Motor neuron (in vitro differentiated cells): ENCODE measurements around the gene SVEP1. TPM values are rescaled to one million over a fixed set of nuclear protein-coding genes. Genes with fewer than 3 reads are reported as not detected.

Source experiments
- ATAC-seq, 8 experiments: fragments of 200-7000 bp; cut with Tn5 transposase; replicated peaks in 6 of 8; 2 replicates each; pipeline ENCODE4 v1.8.0; 2021; ENCODE audit warnings: mild to moderate bottlenecking in 8 of 8, moderate library complexity in 8 of 8
- H3K27ac ChIP-seq, 2 donors: fragments of 250-450 bp; sonication (Bioruptor Pico); 2 replicates each; pipeline ENCODE4 v1.9.0; 2021; ENCODE audit warnings: antibody characterized with exemption in 2 of 2, mild to moderate bottlenecking in 2 of 2, moderate library complexity in 1 of 2
- H3K4me1 ChIP-seq, 2 donors: fragments of 250-450 bp; sonication (Bioruptor Pico); replicated peaks in 1 of 2; 2 replicates each; pipeline ENCODE4 v1.6.1; 2021; ENCODE audit warnings: antibody characterized with exemption in 2 of 2, mild to moderate bottlenecking in 2 of 2, moderate library complexity in 1 of 2
- H3K4me3 ChIP-seq, 5 donors: fragments of 250-450 bp; sonication (Bioruptor Pico); 2 replicates each; pipeline ENCODE4 v1.9.0; 2021; ENCODE audit warnings: antibody characterized with exemption in 5 of 5, mild to moderate bottlenecking in 5 of 5, moderate library complexity in 4 of 5
- WGBS, 10 experiments: fragments of 450-650 bp; shearing (Covaris generic); methylation state at CpG; one replicate each; pipeline ENCODE4 v1.0.0; 2022; 5-methylcytosine and 5-hydroxymethylcytosine counted together
- in situ Hi-C, 9 experiments: fragments of 400-800 bp; cut with MboI; loops; one replicate each; pipeline ENCODE4 v1.15.0; 2021; ENCODE audit warnings: low sequenced_read_pairs in 9 of 9, low pct_unique_long_range_greater_than_20kb in 2 of 9; ENCODE audit not compliant: unreplicated experiment in 9 of 9
- total RNA-seq, 8 experiments: library from RNA; unstranded; fragments of 300-600 nt; gene quantifications; 2 replicates each; pipeline versions ENCODE4 v1.2.3 to v1.2.4, GENCODE V29; 2022

Gene SVEP1
- total RNA-seq, 8 experiments from 2014 or later, result 0.22 to 8.9 (median 0.97) TPM

DNA sequence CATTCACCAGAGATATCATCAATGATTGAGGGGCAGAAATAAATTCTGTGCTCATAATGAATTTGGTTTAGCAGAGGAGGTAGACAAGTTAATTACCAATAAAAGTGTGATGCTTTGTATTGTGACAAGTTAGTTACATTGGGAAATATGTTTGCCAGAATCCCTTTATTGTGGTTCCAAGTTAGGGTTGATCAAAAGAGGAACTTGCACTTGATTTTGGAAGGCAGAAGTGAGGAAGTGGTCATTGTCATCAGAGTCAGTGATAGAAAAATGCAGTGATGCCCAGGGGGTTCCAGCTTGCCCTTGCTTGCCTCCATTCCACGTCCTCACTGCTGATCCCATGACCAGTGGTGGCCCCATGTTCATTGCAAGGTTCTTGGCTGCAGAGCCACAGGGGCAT lies 69.7 kb downstream of the SVEP1 start:
- WGBS, 10 experiments, result 78 to 100% (median 83%) methylated on average over 1 of the region's 1 CpG; no CpG with 5 or more reads in 5 of the 10 experiments
- no peak for ATAC-seq
- in situ Hi-C loops, result no loop called here
- no peak overlapping the region for H3K4me3 ChIP-seq
- H3K27ac ChIP-seq, result no peak overlapping the region
- no peaks in the 10 kb centered on the region for H3K4me1 ChIP-seq

DNA sequence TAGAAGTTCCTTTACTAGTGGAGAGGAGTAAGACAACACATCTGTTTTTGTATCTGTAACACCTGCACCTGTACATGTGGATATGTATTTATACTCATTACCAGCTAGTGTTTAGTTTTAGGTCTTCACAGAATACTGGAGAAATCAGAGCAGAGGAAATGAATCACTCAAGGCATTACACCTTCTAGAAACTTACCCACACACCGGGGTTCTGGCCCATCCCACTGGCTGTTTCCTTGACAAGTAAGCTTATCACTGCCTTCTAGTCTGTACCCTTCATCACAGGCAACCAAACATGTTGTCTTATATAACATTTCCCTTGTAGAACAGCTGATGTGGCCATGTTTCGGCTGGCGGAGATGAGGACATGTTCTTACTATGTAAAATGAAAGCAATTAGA lies 76.7 kb downstream of the SVEP1 start:
- WGBS, 10 experiments, result 81 to 100% (median 94%) methylated on average over 2 to 3 of the region's 3 CpGs; no CpG with 5 or more reads in 3 of the 10 experiments
- Histone ChIP-seq H3K4me1 (no peaks in the 10 kb centered on the region), H3K27ac (no peak overlapping the region), H3K4me3 (no peak overlapping the region)
- ATAC-seq, result no peak
- in situ Hi-C loops, result no loop called here

DNA sequence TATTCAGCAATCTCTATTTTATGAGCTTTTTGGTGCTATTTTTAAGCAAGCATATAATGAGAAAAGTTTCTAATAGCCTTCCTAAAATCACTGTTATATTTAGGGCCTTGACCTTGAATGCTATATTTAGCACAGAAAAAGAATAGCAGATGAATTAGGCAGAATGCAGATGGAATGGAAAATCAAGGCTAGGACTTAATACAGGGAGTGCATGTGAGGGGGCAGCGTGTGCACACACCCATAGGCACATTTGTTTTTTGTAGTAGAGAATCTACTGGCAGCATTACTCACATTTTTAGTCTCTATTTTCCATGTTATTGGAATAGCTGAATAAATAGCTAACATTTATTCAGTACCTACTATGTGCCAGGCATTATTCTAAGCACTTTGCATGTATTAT lies 79.9 kb downstream of the SVEP1 start:
- Histone ChIP-seq H3K4me1 (no peaks in the 10 kb centered on the region), H3K27ac (no peak overlapping the region), H3K4me3 (no peak overlapping the region)
- WGBS, 10 experiments, result 10 to 100% (median 89%) methylated on average over 1 of the region's 1 CpG; no CpG with 5 or more reads in 5 of the 10 experiments
- ATAC-seq, result peak in 3 of 8 experiments; percentile 52 to 90 (median 64)
- in situ Hi-C loops, result no loop called here

DNA sequence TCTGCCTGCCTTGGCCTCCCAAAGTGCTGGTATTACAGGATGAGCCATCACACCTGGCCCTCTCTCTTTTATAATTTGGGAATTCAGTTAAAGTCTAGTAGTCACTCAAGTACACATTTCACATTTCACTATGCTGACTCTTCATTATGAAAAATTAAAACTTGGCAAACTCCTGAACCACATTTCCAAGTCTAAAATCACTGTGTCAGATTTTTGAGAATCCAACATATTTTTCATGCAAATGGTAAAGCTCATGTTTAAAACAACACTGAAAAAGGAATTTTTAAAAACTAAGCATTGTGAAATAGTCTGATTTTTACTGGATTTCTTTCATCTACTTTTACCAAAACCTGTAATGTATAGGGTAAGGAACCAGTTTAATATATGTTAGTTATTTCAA lies 92.3 kb downstream of the SVEP1 start:
- Histone ChIP-seq H3K4me3 (no peak overlapping the region), H3K4me1 (no peaks in the 10 kb centered on the region), H3K27ac (no peak overlapping the region)
- ATAC-seq, result no peak
- in situ Hi-C loops, result no loop called here

DNA sequence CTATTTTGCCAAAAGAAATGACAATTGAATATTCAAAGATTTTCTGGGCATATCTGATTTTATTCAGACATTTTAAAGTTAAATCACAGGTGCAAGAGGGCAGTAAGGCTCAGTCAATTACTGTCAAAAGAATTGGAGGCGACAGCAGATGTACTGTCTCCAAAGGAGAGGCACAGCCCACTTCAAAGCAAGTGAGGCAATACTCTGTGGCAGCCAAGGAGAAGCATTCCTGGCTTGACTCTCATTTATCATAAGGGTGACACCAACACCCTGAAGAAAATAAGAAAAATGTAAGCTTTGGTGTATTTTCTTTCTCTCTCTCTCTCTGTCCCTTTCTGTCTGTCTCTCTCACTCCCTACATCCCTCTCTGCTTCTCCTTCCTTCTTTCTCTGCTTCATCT lies 93.3 kb downstream of the SVEP1 start:
- H3K27ac ChIP-seq, result no peak overlapping the region
- 40 to 80% (median 76%) methylated on average over 1 of the region's 1 CpG; no CpG with 5 or more reads in 4 of the 10 experiments for WGBS, 10 experiments
- ATAC-seq, result peak in 3 of 8 experiments; percentile 49 to 57 (median 49)
- in situ Hi-C loops, result no loop called here
- H3K4me1 ChIP-seq, result no peaks in the 10 kb centered on the region
- H3K4me3 ChIP-seq, result no peak overlapping the region

DNA sequence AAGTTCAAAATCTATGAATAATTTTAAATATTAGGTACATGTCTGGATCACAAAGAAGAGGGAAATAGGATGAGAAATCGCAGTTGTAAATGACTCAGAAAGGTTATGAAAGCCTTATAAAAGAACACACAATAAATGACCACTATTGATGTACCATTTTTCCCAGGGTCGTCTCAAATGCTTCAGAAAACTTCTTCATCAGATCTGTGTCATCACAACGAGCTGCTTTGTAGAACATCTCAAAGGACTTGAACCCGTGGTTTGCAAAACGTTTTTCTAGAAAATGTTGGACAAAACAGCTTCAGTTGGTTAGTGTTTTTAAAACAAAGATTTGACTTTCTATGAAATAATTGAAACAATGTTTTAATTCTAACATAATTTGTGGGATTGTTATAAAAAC lies 100.1 kb downstream of the SVEP1 start:
- in situ Hi-C loops, result no loop called here
- H3K4me1 ChIP-seq, result no peaks in the 10 kb centered on the region
- H3K27ac ChIP-seq, result no peak overlapping the region
- WGBS, 10 experiments, result 30 to 100% (median 74%) methylated on average over 1 to 5 of the region's 5 CpGs
- ATAC-seq, result no peak
- H3K4me3 ChIP-seq, result no peak overlapping the region

DNA sequence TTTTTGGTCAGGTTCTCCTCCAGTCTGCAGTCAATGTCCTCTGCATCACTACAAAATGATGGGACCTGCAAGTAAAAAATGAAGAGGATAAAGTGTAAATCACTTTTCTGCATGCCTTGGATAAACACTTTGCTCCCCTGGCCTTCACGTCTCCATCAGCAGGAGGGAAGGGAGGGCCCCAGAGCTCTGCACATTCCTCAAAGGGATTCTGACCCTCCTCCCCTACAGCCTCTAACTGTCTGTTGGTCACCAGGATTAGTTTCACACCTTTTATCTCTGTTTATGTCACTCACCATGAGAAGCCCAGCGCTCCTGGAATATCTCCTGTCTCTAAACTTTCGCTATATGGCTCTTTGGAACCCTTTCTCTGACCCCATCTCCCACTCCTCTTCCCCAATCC lies 103.3 kb downstream of the SVEP1 start:
- in situ Hi-C loops, result no loop called here
- no peak for ATAC-seq
- no peak overlapping the region for H3K4me3 ChIP-seq
- H3K4me1 ChIP-seq, result no peaks in the 10 kb centered on the region
- WGBS, 10 experiments, result 0 to 70% (median 39%) methylated on average over 1 to 2 of the region's 3 CpGs; no CpG with 5 or more reads in 2 of the 10 experiments
- H3K27ac ChIP-seq, result no peak overlapping the region

DNA sequence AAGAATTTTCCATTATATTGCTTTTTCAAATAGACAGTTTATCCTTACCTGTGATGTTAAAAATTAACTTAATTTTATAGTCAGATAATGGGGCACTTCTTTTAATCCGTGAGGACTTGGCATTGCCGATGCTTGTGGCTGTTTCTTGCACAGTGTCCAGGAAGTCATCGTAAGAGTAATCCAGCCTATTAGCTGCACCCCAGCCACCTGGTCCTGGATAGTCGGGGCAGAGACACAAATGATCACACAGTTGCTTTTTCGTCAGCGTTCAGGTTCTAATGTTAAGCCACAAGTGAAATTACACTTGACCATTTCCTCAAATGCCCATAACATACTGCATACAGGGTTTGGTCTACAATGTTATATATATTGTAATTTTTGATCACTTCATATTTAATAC lies 107.4 kb downstream of the SVEP1 start:
- no peaks in the 10 kb centered on the region for H3K4me1 ChIP-seq
- in situ Hi-C loops, result no loop called here
- H3K27ac ChIP-seq, result no peak overlapping the region
- ATAC-seq, result no peak
- no peak overlapping the region for H3K4me3 ChIP-seq
- WGBS, 10 experiments, result 71 to 100% (median 82%) methylated on average over 1 to 6 of the region's 6 CpGs; no CpG with 5 or more reads in 1 of the 10 experiments

DNA sequence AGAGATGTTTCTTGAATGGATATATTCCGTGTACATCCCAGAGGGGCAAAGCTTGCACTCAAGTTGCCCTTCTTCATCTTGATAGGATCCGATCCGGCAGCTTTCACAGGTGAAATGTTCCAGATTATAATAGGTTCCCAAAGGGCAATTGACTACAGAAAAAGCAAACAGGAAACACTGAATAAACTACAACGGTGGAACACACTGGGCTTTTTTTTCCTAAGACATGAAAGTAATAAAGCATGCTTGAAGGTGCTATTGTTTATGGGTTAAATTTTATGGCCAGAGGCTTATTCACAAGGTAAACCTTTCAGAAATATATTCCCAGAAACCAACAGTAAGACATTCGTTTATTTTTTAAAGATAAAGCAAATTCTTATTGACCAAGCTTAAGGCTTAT lies 110.6 kb downstream of the SVEP1 start:
- ATAC-seq, result no peak
- WGBS, 10 experiments, result 51 to 82% (median 72%) methylated on average over 3 to 5 of the region's 5 CpGs
- in situ Hi-C loops, result no loop called here
- no peaks in the 10 kb centered on the region for H3K4me1 ChIP-seq
- no peak overlapping the region for H3K4me3 ChIP-seq
- no peak overlapping the region for H3K27ac ChIP-seq

DNA sequence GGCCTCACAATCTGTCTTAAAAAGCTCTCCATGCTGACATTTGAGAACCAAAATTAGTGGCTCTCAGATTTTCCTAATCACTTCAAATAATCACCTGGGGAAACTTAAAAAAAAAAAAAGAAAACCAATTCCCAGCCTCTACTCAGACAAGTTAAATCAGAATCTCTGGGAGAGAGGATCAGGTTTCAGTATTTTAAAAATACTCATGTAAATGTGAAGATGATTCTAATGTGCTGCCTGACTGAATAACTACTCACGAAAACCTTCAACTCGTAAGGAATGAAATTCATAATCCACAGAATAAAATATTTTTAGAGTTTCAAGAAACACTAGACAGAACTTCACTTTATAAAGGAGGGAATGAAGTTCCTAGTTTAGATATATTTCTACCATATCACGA lies 114.4 kb downstream of the SVEP1 start:
- peak in 3 of 8 experiments; percentile 30 to 68 (median 58) for ATAC-seq
- Histone ChIP-seq H3K27ac (no peak overlapping the region), H3K4me1 (no peaks in the 10 kb centered on the region), H3K4me3 (no peak overlapping the region)
- in situ Hi-C loops, result no loop called here
- 0 to 100% (median 81%) methylated on average over 2 to 3 of the region's 3 CpGs for WGBS, 10 experiments

DNA sequence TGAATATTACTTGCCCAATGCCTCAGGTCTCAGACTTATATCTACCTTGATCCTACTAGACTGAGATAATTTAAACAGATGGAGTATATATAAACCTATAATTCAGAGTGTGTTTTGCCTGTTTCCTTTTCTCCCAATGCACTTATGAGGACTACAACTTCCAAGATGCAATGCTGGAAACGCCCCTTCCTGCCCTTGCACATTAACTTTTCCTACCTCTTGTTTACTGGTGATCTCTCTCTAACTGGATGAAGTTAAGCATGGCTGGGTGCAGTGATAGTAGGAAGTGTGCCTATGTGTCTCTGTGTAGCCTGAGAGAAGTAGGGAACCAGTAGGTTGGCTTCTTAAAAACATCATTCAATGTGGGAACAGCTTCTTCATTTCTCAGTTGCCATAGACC lies 115.2 kb downstream of the SVEP1 start:
- 55 to 100% (median 82%) methylated on average over 1 of the region's 1 CpG; no CpG with 5 or more reads in 4 of the 10 experiments for WGBS, 10 experiments
- Histone ChIP-seq H3K27ac (no peak overlapping the region), H3K4me3 (no peak overlapping the region), H3K4me1 (no peaks in the 10 kb centered on the region)
- in situ Hi-C loops, result no loop called here
- ATAC-seq, result no peak

DNA sequence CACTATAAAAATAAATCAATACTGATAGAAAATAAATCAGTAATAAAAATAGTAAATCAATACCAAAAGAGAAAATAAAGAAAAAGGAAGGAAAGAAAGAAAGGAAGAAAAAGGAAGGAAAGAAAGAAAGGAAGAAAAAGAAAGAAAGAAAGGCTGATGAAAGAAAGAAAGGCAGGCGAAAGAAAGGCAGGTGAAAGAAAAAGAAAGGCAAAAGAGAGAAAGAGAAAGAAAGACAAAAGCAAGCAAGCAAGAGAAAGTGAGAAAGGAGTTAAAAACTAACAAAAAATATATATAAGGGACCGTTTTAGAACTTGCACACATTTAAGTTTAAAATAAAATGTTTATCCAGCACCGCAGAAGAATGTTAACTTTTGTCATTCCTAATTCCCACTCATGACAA lies 116.0 kb downstream of the SVEP1 start:
- H3K27ac ChIP-seq, result no peak overlapping the region
- no peaks in the 10 kb centered on the region for H3K4me1 ChIP-seq
- no peak overlapping the region for H3K4me3 ChIP-seq
- no peak for ATAC-seq
- in situ Hi-C loops, result no loop called here
- WGBS, 10 experiments, result 54 to 88% (median 82%) methylated on average over 3 of the region's 3 CpGs

DNA sequence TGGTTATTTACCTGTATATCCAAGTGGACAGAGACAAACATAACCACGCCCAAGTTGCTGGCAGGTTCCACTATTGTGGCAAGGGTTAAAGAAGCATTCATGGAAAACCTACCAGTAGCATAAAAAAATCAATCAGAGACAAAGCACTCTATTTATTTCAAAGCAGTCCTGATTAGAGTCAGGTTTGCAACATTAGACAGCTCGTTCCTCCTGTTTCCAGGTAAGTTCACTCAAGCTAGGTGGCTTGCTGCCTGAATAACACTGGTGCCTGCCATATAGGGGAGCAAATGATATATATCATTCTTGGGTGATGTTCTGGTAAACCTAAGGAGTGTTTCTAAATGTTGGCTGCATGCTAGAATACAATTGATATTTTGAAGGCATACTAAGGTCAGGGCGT lies 122.3 kb downstream of the SVEP1 start:
- H3K4me3 ChIP-seq, result no peak overlapping the region
- no peak for ATAC-seq
- peaks cover 0 to 2% of the 10 kb centered on the region in 2 donors for H3K4me1 ChIP-seq
- in situ Hi-C loops, result no loop called here
- WGBS, 10 experiments, result 40 to 100% (median 82%) methylated on average over 1 to 3 of the region's 3 CpGs; no CpG with 5 or more reads in 1 of the 10 experiments
- no peak overlapping the region for H3K27ac ChIP-seq

DNA sequence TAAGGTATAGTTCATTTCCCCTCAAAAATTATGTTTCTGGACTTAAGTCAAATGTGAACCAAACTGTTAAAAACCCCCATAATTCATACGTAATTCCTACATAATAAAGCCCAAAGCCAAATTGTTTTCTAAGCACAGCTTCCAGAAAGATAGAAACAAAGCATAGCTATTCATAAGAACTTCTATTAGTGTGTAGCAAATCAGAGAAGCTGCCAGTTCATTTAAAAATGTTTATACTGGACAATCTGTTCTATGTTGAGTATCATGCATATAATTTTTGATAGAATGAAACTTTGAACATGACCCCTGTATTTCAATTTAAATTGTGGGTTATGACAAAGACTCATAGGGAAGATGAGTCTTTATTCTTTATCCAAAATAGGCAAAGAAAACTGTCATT lies 122.9 kb downstream of the SVEP1 start:
- no peak for ATAC-seq
- no peak overlapping the region for H3K27ac ChIP-seq
- H3K4me1 ChIP-seq, result peaks cover 0 to 7% of the 10 kb centered on the region in 2 donors
- 0 to 50% (median 0%) methylated on average over 1 of the region's 1 CpG; no CpG with 5 or more reads in 1 of the 10 experiments for WGBS, 10 experiments
- no peak overlapping the region for H3K4me3 ChIP-seq
- in situ Hi-C loops, result no loop called here
